Activated CD4-positive, alpha-beta T cell treated with anti-CD3 and anti-CD28 coated beads for 36 hours (primary cell): ENCODE measurements around the gene MKLN1. TPM values are rescaled to one million over a fixed set of nuclear protein-coding genes. Genes with fewer than 3 reads are reported as not detected.
A peak's percentile ranks its signal among the peaks of the same experiment; 100 is the strongest.

Experiments used
- ATAC-seq: fragments of 200-7000 bp; cut with Tn5 transposase; one replicate; pipeline ENCODE4 v1.10.0; 2021; ENCODE audit warnings: mild to moderate bottlenecking, moderate library complexity
- CTCF ChIA-PET: fragments of 350-600 bp; sonication (Branson Sonifier 250); formaldehyde crosslinking; loops from one replicate; lab custom pipeline; 2021; ENCODE audit warnings: antibody characterized with exemption; lab: Charles Lee
- POLR2A ChIA-PET: fragments of 350-600 bp; sonication (Branson Sonifier 250); formaldehyde crosslinking; loops from one replicate; lab custom pipeline; 2021; ENCODE audit warnings: antibody characterized with exemption, inconsistent platforms; lab: Charles Lee
- DNase-seq: peaks from one replicate; pipeline ENCODE4 v3.0.0-alpha.2; 2020
- H3K27ac Mint-ChIP-seq: one replicate; pipeline ENCODE4 v1.8.0; 2021; ENCODE audit warnings: mixed read lengths
- H3K27me3 Mint-ChIP-seq: one replicate; pipeline ENCODE4 v1.8.0; 2021; ENCODE audit warnings: mixed read lengths
- H3K36me3 Mint-ChIP-seq: one replicate; pipeline ENCODE4 v1.8.0; 2021; ENCODE audit warnings: low read depth, mixed read lengths
- H3K4me1 Mint-ChIP-seq: one replicate; pipeline ENCODE4 v1.8.0; 2021; ENCODE audit warnings: mixed read lengths
- H3K4me3 Mint-ChIP-seq: one replicate; pipeline ENCODE4 v1.8.0; 2021; ENCODE audit warnings: mild to moderate bottlenecking, moderate library complexity, mixed read lengths
- H3K9me3 Mint-ChIP-seq: one replicate; pipeline ENCODE4 v1.8.0; 2021; ENCODE audit warnings: low read depth, mixed read lengths
- intact Hi-C, 2 experiments: fragments of 100-400 bp; cut with DNase I in 1 of 2; cut with micrococcal nuclease in 1 of 2; formaldehyde crosslinking; loops; one replicate each; pipeline versions ENCODE4 v1.14.2 to v1.15.1; 2022 to 2024; cut with DNase I, micrococcal nuclease
- total RNA-seq, 2 experiments: library from RNA; stranded (reverse); gene quantifications; one replicate each; pipeline ENCODE4 v1.2.3, GENCODE V29; 2021

Gene MKLN1
- total RNA-seq, 2 experiments from 2014 or later: 40.1 to 42.9 TPM

DNA sequence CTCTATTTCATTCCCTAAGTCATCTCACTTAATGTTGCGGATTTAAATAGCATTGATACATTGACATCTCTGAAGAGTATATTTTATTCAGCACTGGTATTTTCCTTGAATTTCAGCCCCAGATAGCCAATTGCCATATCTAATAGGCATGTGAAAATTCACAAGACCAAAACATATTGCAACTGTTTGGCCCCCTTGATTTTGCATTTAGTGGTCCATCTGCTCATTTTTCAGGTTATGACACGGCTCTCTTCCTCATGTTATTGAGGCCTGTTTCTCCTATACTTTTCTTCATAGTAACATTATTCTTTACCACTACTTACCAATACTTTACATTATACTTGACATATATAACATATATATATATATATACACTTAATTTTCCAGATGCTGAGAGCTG is 43.7 kb downstream of the MKLN1 start:
- peaks cover 63% of the 10 kb centered on the region for H3K4me1 Mint-ChIP-seq
- no peak overlapping the region for H3K27ac Mint-ChIP-seq
- intact Hi-C loops: no loop called here
- DNase-seq: no peak
- no peaks in the 10 kb centered on the region for H3K27me3 Mint-ChIP-seq
- CTCF ChIA-PET: interaction anchor here (0.6 to 0.7 kb wide), 2 partner anchors 101 to 303 kb away, joined by 3 read pairs; no protein-coding TSS in a partner anchor
- POLR2A ChIA-PET: no interaction called here
- no peak for ATAC-seq
- peaks cover 5% of the 10 kb centered on the region for H3K9me3 Mint-ChIP-seq
- peaks cover 4% of the 10 kb centered on the region for H3K36me3 Mint-ChIP-seq
- H3K4me3 Mint-ChIP-seq: no peak overlapping the region

DNA sequence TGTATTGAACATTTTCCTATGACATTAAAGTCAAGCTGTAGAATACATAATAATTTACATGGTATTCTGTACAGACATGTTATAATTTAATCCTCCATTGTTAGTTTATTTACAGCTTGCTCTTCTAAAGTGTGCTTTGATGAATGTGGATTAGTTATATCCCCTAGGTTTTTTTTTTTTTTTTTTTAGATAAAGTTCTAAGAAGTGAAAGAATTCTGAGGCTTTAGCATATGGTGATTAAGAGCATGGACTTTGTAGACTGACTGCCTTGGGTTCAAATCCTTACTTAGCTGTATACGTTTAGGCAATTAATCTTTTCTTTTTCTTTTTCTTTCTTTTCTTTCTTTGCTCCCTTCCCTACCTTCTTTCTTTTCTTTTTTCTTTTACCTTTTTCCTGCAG is 44.9 kb downstream of the MKLN1 start:
- H3K27ac Mint-ChIP-seq: no peak overlapping the region
- ATAC-seq (no peak), DNase-seq (no peak)
- H3K4me1 Mint-ChIP-seq: peaks cover 54% of the 10 kb centered on the region
- no peaks in the 10 kb centered on the region for H3K27me3 Mint-ChIP-seq
- POLR2A ChIA-PET: no interaction called here
- intact Hi-C loops: no loop called here
- H3K36me3 Mint-ChIP-seq: peaks cover 8% of the 10 kb centered on the region
- H3K9me3 Mint-ChIP-seq: peaks cover 5% of the 10 kb centered on the region
- H3K4me3 Mint-ChIP-seq: no peak overlapping the region
- CTCF ChIA-PET: interaction anchor here (1.0 kb wide), 1 partner anchor 156 kb away, joined by 3 read pairs; no protein-coding TSS in a partner anchor

- Mint-ChIP-seq H3K4me3 (no peak overlapping the region), H3K27ac (no peak overlapping the region), H3K36me3 (peaks cover 4% of the 10 kb centered on the region), H3K27me3 (no peaks in the 10 kb centered on the region), H3K4me1 (peaks cover 36% of the 10 kb centered on the region), H3K9me3 (no peaks in the 10 kb centered on the region)
- ChIA-PET CTCF (interaction anchor here (1.1 kb wide), 1 partner anchor 16 kb away, joined by 5 read pairs; no protein-coding TSS in a partner anchor), POLR2A (no interaction called here)
- intact Hi-C loops: no loop called here
- DNase-seq (no peak), ATAC-seq (no peak)
These were observed 47.1 kb downstream of the MKLN1 start for GRCh38 chr7:131374821-131375220.

- DNase-seq: no peak
These were observed 53.6 kb downstream of the MKLN1 start for GRCh38 chr7:131381069-131381838.

DNA sequence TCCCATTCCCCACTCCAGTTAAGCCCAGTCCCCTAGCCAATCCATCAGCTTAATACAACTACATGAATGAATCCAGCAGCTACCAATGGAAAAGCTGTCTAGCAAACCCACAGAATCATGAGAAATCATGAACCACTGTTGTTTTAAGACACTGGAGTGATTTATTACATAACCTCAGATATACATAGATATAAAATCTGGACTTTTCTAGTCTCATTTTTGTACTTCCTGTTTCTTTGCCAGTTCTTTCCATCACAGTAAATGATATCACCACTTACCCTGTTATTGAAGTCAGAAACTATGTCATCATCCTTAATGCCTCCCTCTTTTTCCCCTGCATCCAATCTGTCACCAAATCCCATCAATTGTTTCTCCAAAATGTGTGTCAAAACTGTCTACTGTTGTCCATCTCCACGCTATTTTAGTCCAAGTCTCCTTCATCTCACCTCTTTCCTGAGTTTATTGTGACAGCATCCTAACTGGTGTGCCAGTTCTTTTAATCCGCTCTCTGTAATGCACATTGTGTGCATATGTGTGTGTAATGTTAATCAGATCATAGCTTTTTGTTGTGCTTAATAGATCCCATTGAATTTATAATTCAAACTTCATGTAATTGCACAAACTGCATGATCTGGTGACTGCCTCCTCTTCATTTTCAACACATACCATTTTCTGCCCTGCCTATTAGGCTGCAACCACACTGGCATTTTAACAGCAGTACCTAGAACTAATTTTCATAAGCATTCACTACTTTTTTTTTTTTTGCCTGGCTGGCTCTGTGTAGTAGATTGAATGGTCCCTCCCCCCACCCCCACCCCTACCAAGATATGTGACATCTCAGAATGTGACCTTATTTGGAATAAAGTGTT is 56.0 kb downstream of the MKLN1 start:
- POLR2A ChIA-PET: no interaction called here
- DNase-seq (no peak), ATAC-seq (peak; percentile 53)
- peaks cover 40% of the 10 kb centered on the region for H3K4me1 Mint-ChIP-seq
- peaks cover 9% of the 10 kb centered on the region for H3K36me3 Mint-ChIP-seq
- intact Hi-C loops: loop anchor here in 1 of 2 experiments (5.0 kb wide), 2 partner anchors 146 to 276 kb away; no protein-coding TSS in a partner anchor
- no peaks in the 10 kb centered on the region for H3K9me3 Mint-ChIP-seq
- peak overlapping the region; percentile 12 for H3K27ac Mint-ChIP-seq
- CTCF ChIA-PET: interaction anchor here (0.6 to 1.6 kb wide), 6 partner anchors 11 to 376 kb away, joined by 3 to 4 read pairs (median 3); no protein-coding TSS in a partner anchor
- no peak overlapping the region for H3K4me3 Mint-ChIP-seq
- no peaks in the 10 kb centered on the region for H3K27me3 Mint-ChIP-seq

More at GRCh38 chr7:131381069-131381838, 53.6 kb downstream of the MKLN1 start:
- Mint-ChIP-seq H3K27me3 (no peaks in the 10 kb centered on the region), H3K4me3 (no peak overlapping the region), H3K4me1 (peaks cover 43% of the 10 kb centered on the region), H3K9me3 (no peaks in the 10 kb centered on the region), H3K36me3 (peaks cover 10% of the 10 kb centered on the region), H3K27ac (peak overlapping the region; percentile 7)
- intact Hi-C loops: loop anchor here (1.0 to 5.0 kb wide), 5 partner anchors 11 to 274 kb away; no protein-coding TSS in a partner anchor
- POLR2A ChIA-PET: no interaction called here
- ATAC-seq: peak; percentile 79
- CTCF ChIA-PET: interaction anchor here (1.0 kb wide), 1 partner anchor 18 kb away, joined by 3 read pairs; no protein-coding TSS in a partner anchor

GRCh38 chr7:131384286-131384635 is 56.6 kb downstream of the MKLN1 start:
- intact Hi-C loops: loop anchor here in 1 of 2 experiments (5.0 kb wide), 2 partner anchors 147 to 277 kb away; no protein-coding TSS in a partner anchor
- ATAC-seq: no peak
- Mint-ChIP-seq H3K4me3 (no peak overlapping the region), H3K9me3 (no peaks in the 10 kb centered on the region), H3K4me1 (peaks cover 38% of the 10 kb centered on the region), H3K27me3 (no peaks in the 10 kb centered on the region), H3K27ac (no peak overlapping the region), H3K36me3 (peaks cover 13% of the 10 kb centered on the region)
- CTCF ChIA-PET: no interaction called here
- DNase-seq: no peak
- POLR2A ChIA-PET: no interaction called here

- DNase-seq (no peak), ATAC-seq (no peak)
- H3K27ac Mint-ChIP-seq: no peak overlapping the region
- H3K36me3 Mint-ChIP-seq: peaks cover 13% of the 10 kb centered on the region
- no peaks in the 10 kb centered on the region for H3K9me3 Mint-ChIP-seq
- CTCF ChIA-PET: no interaction called here
- H3K4me3 Mint-ChIP-seq: no peak overlapping the region
- H3K27me3 Mint-ChIP-seq: no peaks in the 10 kb centered on the region
- H3K4me1 Mint-ChIP-seq: peaks cover 35% of the 10 kb centered on the region
- intact Hi-C loops: no loop called here
- POLR2A ChIA-PET: no interaction called here
These were observed 57.4 kb downstream of the MKLN1 start for GRCh38 chr7:131385039-131385605.

GRCh38 chr7:131388126-131388525 is 60.5 kb downstream of the MKLN1 start:
- H3K27ac Mint-ChIP-seq: no peak overlapping the region
- intact Hi-C loops: no loop called here
- ATAC-seq: no peak

GRCh38 chr7:131390275-131390674 is 62.6 kb downstream of the MKLN1 start:
- no peak overlapping the region for H3K27ac Mint-ChIP-seq
- no peak for ATAC-seq
- H3K27me3 Mint-ChIP-seq: no peaks in the 10 kb centered on the region
- H3K4me3 Mint-ChIP-seq: no peak overlapping the region
- H3K9me3 Mint-ChIP-seq: no peaks in the 10 kb centered on the region
- no peak for DNase-seq
- ChIA-PET POLR2A (no interaction called here), CTCF (interaction anchor here (1.1 kb wide), 1 partner anchor 33 kb away, joined by 3 read pairs; no protein-coding TSS in a partner anchor)
- peaks cover 16% of the 10 kb centered on the region for H3K36me3 Mint-ChIP-seq
- intact Hi-C loops: no loop called here
- H3K4me1 Mint-ChIP-seq: peaks cover 6% of the 10 kb centered on the region

More at GRCh38 chr7:131388126-131388525, 60.5 kb downstream of the MKLN1 start:
- Mint-ChIP-seq H3K9me3 (no peaks in the 10 kb centered on the region), H3K4me1 (peaks cover 18% of the 10 kb centered on the region), H3K36me3 (peaks cover 18% of the 10 kb centered on the region), H3K27me3 (no peaks in the 10 kb centered on the region), H3K4me3 (no peak overlapping the region)
- ChIA-PET POLR2A (no interaction called here), CTCF (interaction anchor here (0.9 kb wide), 1 partner anchor 28 kb away, joined by 3 read pairs; no protein-coding TSS in a partner anchor)
- no peak for DNase-seq

DNA sequence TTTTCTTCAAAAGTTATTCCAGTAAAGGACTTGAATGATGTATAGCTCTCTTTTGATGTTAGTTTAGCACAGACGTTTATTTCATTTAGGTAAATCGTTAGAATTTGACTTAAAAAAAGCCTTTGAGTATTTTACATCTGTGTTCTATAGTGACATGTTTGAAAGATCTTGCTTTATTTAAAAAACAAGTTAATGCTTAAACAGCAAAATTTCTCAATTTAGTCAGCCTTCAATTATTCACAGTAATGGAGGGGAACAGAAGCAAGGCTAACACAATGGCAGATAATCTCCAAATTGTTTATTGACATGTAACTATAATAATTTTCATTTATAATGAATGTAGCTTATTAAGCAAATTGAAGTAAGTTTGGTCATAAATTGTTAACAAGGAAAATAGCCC is 63.5 kb downstream of the MKLN1 start:
- Mint-ChIP-seq H3K27me3 (no peaks in the 10 kb centered on the region), H3K36me3 (peaks cover 14% of the 10 kb centered on the region), H3K4me3 (no peak overlapping the region), H3K4me1 (peaks cover 6% of the 10 kb centered on the region), H3K27ac (no peak overlapping the region), H3K9me3 (no peaks in the 10 kb centered on the region)
- no peak for ATAC-seq
- ChIA-PET CTCF (interaction anchor here (1.0 to 1.5 kb wide), 3 partner anchors 16 to 32 kb away, joined by 3 to 5 read pairs (median 4); no protein-coding TSS in a partner anchor), POLR2A (no interaction called here)
- DNase-seq: no peak
- intact Hi-C loops: no loop called here
